Measurements from ENCODE around the gene CACNA1B. TPM values are rescaled to one million over a fixed set of nuclear protein-coding genes. Genes with fewer than 3 reads are reported as not detected.

CACNA1B gene
- total and polyA plus RNA-seq, 11 donors = 0.03 to 0.25 (median 0.13) TPM

DNA sequence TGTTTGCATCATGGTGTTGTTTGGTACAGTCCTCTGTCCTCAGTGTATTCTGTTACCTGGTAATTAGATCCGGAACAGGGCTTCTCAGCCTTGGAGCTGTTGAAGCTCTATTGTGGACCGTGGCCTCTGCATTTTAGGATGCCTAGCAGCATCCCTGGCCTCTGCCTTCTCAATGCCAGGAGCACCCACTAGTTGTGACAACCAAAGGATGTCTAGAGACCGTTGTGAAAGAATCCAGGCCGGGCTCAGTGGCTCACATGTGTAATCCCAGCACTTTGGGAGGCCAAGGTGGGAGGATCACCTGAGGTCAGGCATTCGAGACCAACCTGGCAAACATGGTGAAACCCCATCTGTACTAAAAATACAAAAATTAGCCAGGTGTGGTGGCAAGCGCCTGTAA is 159.6 kb downstream of the CACNA1B start:
- peaks cover 0 to 31% (median 7%) of the 10 kb centered on the region in 9 donors for H3K27me3 ChIP-seq
- WGBS, 4 donors = 85 to 93% (median 92%) methylated on average over 6 of the region's 6 CpGs
- H3K27ac ChIP-seq = no peak overlapping the region
- peaks cover 0 to 7% (median 0%) of the 10 kb centered on the region in 12 donors for H3K9me3 ChIP-seq
- TF ChIP-seq POLR2A (IDR thresholded peaks at IDR 0.05) (no peak), CTCF (IDR thresholded peaks at IDR 0.05) (no peak)
- no peak overlapping the region for H3K4me3 ChIP-seq
- ATAC-seq = no peak
- DNase-seq = peak in 1 of 5 donors; percentile 1
- intact Hi-C loops (cut with DNase I) = no loop called here
- peaks cover 0 to 7% (median 0%) of the 10 kb centered on the region in 12 donors for H3K4me1 ChIP-seq
- H3K36me3 ChIP-seq = no peaks in the 10 kb centered on the region

DNA sequence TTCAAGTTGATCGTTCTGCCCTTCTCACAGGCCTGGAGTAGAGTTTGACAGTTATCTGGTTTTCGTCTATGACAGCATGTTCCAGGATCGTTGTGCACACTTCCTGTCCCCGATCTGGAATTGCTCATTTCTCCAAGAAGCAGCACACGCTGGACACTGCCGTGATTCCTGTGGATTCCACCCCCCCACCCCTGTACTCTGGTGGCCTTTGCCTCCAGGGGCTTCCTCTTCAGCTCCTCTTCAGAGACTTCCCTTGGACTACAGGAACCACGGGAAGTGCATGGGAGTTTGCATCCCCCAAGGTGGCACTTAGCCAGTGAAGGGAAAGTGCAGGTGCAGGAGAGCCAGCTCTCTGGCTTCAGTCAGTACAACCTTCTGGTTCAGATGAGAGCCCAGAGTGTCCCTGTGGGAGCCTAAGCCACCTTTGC is 160.7 kb downstream of the CACNA1B start:
- H3K4me1 ChIP-seq = peaks cover 0 to 7% (median 0%) of the 10 kb centered on the region in 12 donors
- intact Hi-C loops (cut with DNase I) = no loop called here
- WGBS, 4 donors = 3 to 7% (median 6%) methylated on average over 7 of the region's 7 CpGs
- no peak for TF ChIP-seq CTCF (IDR thresholded peaks at IDR 0.05)
- TF ChIP-seq POLR2A (IDR thresholded peaks at IDR 0.05) = no peak
- H3K27me3 ChIP-seq = peaks cover 0 to 20% (median 7%) of the 10 kb centered on the region in 9 donors
- H3K36me3 ChIP-seq = no peaks in the 10 kb centered on the region
- H3K9me3 ChIP-seq = no peaks in the 10 kb centered on the region
- DNase-seq (peak in 2 of 5 donors; percentile 12 to 16), ATAC-seq (peak; percentile 73 to 97 (median 90))
- no peak overlapping the region for H3K4me3 ChIP-seq
- H3K27ac ChIP-seq = peak overlapping the region in 1 of 12 donors; percentile 28

DNA sequence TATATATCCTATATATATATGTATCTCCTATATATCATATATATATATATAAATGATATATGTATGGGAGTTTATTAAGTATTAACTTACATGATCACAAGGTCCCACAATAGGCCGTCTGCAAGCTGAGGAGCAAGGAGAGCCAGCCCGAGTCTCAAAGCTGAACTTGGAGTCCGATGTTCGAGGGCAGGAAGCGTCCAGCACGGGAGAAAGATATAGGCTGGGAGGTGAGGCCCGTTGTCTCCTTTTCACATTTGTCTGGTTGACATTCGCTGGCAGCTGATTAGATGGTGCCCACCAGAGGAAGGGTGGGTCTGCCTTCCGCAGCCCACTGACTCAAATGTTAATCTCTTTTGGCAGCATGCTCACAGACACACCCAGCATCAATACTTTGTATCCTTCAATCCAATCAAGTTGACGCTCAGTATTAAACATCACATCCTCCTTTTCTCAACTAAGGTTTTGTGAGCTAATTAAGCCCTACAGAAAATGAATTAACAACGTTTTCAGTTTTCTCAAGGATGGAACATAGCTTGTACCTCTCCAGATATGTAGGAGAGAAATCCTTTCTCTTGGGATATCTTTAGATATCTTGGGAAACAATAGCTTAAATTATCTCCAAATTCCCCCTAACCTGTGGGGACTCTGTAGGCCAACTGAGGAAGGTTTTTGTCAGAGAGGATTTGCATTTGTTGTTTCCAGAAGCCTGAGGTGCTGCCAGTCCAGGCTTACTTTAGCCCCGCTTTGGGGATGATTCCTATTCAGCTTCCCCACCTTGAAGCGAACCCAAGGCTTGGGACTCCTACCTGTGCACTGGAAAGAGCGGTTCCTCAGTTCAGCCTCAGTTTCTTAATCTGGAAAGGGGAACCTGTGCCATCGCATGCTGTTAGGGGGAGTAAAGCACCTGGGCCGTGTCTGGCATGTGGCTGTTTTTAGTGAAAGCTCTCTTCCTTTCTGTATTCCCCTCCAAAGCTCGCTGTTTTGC is 163.2 kb downstream of the CACNA1B start:
- Histone ChIP-seq H3K27me3 (peaks cover 0 to 4% (median 0%) of the 10 kb centered on the region in 9 donors), H3K4me3 (no peak overlapping the region), H3K4me1 (peaks cover 0 to 7% (median 0%) of the 10 kb centered on the region in 12 donors), H3K9me3 (no peaks in the 10 kb centered on the region), H3K27ac (no peak overlapping the region), H3K36me3 (no peaks in the 10 kb centered on the region)
- DNase-seq = peak in 2 of 5 donors; percentile 3 to 7
- intact Hi-C loops (cut with DNase I) = loop anchor here in 1 of 10 donors (5.0 kb wide), 1 partner anchor 52 kb away; no protein-coding TSS in a partner anchor
- TF ChIP-seq CTCF (IDR thresholded peaks at IDR 0.05) (no peak), POLR2A (IDR thresholded peaks at IDR 0.05) (no peak)
- ATAC-seq = no peak
- WGBS, 4 donors = 77 to 82% (median 82%) methylated on average over 17 of the region's 17 CpGs

DNA sequence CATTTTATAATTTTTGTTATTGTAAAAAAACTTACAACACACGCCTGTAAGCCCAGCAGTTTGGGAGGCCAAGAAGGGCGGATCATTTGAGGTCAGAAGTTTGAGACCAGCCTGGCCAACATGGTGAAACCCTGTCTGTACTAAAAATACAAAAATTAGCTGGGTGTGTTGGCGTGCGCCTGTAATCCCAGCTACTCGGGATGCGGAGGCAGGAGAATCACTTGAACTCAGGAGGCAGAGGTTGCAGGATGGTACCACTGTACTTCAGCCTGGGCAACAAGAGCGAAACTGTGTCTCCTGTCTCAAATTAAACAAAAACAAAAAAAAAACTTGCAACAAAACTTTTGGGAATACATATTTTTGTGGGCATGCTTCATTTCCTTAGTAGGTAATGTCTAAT is 164.6 kb downstream of the CACNA1B start:
- no peak overlapping the region for H3K27ac ChIP-seq
- ATAC-seq (no peak), DNase-seq (no peak)
- intact Hi-C loops (cut with DNase I) = loop anchor here in 1 of 10 donors (5.0 kb wide), 1 partner anchor 50 kb away; no protein-coding TSS in a partner anchor
- no peak overlapping the region for H3K4me3 ChIP-seq
- no peaks in the 10 kb centered on the region for H3K9me3 ChIP-seq
- WGBS, 4 donors = 85 to 93% (median 88%) methylated on average over 7 of the region's 7 CpGs
- TF ChIP-seq POLR2A (IDR thresholded peaks at IDR 0.05) = no peak
- TF ChIP-seq CTCF (IDR thresholded peaks at IDR 0.05) = no peak
- H3K27me3 ChIP-seq = peaks cover 0 to 4% (median 0%) of the 10 kb centered on the region in 9 donors
- no peaks in the 10 kb centered on the region for H3K36me3 ChIP-seq
- H3K4me1 ChIP-seq = peaks cover 0 to 7% (median 0%) of the 10 kb centered on the region in 12 donors
